H1 (cell line): ENCODE data around the gene MEMO1. TPM values are rescaled to one million over a fixed set of nuclear protein-coding genes. Genes with fewer than 3 reads are reported as not detected.

Source experiments
- CBX5 ChIP-seq: fragments of 300-800, 300-1000 bp; sonication (generic); IDR thresholded peaks from 2 replicates; pipeline ENCODE4 v1.7.1; 2016; ENCODE audit warnings: antibody characterized with exemption, low read length, low read depth
- CHD2 ChIP-seq: IDR thresholded peaks from 2 replicates; pipeline ENCODE4 v1.6.1; 2012; ENCODE audit warnings: low read length, improper control_type of control experiment
- KDM1A ChIP-seq: fragments of 200-600, 300-600 bp; sonication (generic); IDR thresholded peaks from 2 replicates; pipeline ENCODE4 v1.7.1; 2016; ENCODE audit warnings: mild to moderate bottlenecking, low read length, borderline replicate concordance
- POLR2A ChIP-seq, 2 experiments: IDR thresholded peaks; 1 replicate in 1 of 2; 2 replicates in 1 of 2; pipeline ENCODE4 v1.6.1; 2011; ENCODE audit warnings: low read depth in 2 of 2, low read length in 2 of 2, mild to moderate bottlenecking in 2 of 2; ENCODE audit errors: control extremely low read depth in 1 of 2
- SIN3A ChIP-seq, 2 experiments: IDR thresholded peaks in 1 of 2; conservative IDR thresholded peaks in 1 of 2; 2 replicates each; pipeline ENCODE4 v1.6.1; 2011 to 2012; ENCODE audit warnings: low read length in 2 of 2, improper control_type of control experiment in 1 of 2, low read depth in 1 of 2, mild to moderate bottlenecking in 1 of 2
- polyA plus RNA-seq, 7 experiments: library from polyadenylated mRNA; depleted of rRNA in 3 of 7; stranded (reverse) in 5 of 7; unstranded in 2 of 7; fragments of >200 nt in 5 of 7; fragments of 200-250 nt in 2 of 7; gene quantifications; 1 replicate in 5 of 7; 2 replicates in 1 of 7; 4 replicates in 1 of 7; pipeline versions ENCODE4 v1.2.1 to v1.2.3, GENCODE V29; 2011 to 2013; ENCODE audit warnings: missing spikeins in 2 of 7, mixed read lengths in 2 of 7
- total RNA-seq: library from RNA; stranded (reverse); fragmentation: NEBNext Ultra II Directional; extraction: Animal tissue kit (Norgen Biotek cat#: 25700); gene quantifications from 2 replicates; pipeline ENCODE4 v1.2.1, GENCODE V29; 2021
- TF ChIP-seq, protein P1 (sequence below): IDR thresholded peaks from 2 replicates; pipeline ENCODE4 v1.6.1; 2012; ENCODE audit warnings: inconsistent platforms

The MEMO1 gene
- total and polyA plus RNA-seq, 2 of the 8 experiments (the other 6 are each of a cell fraction or from before 2014, with no cell fraction given), result 26.9 to 54.7 TPM

DNA sequence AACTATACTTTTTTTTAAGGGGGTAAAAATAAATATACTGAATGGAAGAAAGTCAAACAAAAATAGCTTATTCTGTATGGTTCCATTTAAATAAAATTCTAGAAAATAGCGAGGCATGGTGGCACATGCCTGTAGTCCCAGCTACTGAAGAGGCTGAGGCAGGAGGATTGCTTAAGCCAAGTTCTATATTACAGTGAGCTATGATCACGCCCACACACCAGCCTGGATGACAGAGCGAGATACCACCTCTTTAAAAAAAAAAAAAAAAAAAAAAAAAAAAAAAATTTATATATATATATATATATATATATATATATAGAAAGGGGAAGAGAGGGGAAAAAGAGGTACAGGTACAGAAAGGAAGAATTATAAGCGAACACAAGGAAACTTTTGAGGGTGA lies 77.7 kb downstream of the MEMO1 start (continued):
- TF ChIP-seq SIN3A (conservative IDR thresholded peaks at IDR 0.05 in 1 of 2, IDR thresholded peaks at IDR 0.05 in 1 of 2; ENCODE audit: low read depth in 1 of 2, low read length in 2 of 2) (no peak), CHD2 (no peak), POLR2A (IDR thresholded peaks at IDR 0.05; ENCODE audit: control extremely low read depth in 1 of 2, low read depth in 2 of 2, low read length in 2 of 2) (no peak), KDM1A (no peak), CBX5 (no peak)
- TF ChIP-seq, protein P1, sequence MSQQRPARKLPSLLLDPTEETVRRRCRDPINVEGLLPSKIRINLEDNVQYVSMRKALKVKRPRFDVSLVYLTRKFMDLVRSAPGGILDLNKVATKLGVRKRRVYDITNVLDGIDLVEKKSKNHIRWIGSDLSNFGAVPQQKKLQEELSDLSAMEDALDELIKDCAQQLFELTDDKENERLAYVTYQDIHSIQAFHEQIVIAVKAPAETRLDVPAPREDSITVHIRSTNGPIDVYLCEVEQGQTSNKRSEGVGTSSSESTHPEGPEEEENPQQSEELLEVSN, result no peak
